SKM-1 treated with dmso at 0.1 percent for 144 hours (cell line): ENCODE results near the gene SFMBT2.

Source experiments
- DNase-seq: peaks from one replicate; lab custom pipeline; 2025; ENCODE audit not compliant: unreplicated experiment; lab: John Stamatoyannopoulos, UW

SFMBT2 gene

GRCh38 chr10:7274293-7274692, 136.5 kb downstream of the SFMBT2 start:
- no peak for DNase-seq

DNA sequence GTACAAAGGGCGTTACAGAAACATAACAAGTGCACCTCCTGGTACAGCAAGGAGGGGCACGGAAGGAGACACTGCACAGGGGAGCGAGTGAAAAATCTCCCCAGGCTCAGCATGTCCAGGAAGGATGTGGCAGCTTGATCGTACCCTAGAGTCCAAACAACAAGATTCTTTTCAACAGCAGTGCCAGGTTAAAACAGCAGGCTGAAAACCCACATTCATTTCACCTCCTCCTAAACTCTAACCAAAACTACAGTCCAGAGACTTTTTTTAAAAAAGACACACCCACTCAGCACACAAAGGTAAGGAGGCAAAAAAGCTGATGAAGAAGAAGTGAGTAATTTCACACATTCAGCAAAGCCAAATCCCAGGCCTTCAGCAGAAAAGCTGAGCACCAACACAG, 138.8 kb downstream of the SFMBT2 start:
- DNase-seq, result no peak

- no peak for DNase-seq
These were observed 140.8 kb downstream of the SFMBT2 start for GRCh38 chr10:7269988-7270387.

DNA sequence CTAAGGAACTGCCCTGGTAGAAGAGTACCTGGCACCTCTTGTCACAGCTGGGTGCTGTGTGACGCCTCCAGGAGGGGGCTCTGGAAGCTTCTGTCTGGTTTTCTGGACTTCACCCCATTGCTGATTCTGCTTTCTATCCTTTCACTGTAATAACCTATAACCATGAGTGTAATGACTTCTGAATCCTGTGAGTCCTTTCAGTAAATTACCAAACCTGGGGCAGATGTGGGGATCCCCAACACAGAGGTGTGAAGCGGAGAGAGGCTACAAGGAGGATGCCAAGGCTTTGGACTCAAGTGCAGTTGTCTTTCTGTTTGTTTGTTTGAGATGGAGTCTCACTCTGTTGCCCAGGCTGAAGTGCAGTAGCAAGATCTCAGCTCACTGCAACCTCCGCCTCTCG, 143.7 kb downstream of the SFMBT2 start:
- DNase-seq, result no peak

GRCh38 chr10:7265396-7266123, 145.3 kb downstream of the SFMBT2 start:
- no peak for DNase-seq

DNA sequence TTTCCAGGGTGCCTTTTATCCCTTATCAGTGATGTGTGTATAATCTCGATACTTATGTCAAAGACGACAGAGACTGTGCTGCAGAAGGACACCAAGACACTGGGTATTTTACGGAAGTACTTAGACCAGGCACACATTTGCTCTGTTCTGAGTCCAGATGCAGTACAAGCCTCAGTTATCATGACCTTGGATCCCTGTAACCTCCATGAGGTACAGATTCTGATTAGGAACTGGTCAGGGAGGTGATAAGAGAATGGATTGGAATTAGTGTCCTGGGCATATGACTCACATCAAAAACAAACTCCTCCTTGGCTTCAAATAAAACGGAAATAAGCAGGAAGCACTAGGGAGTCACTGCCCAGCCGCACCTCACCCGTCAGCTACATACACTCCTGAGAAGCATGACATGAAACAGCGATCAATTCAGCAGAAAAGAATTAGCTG, 146.5 kb downstream of the SFMBT2 start:
- no peak for DNase-seq

DNA sequence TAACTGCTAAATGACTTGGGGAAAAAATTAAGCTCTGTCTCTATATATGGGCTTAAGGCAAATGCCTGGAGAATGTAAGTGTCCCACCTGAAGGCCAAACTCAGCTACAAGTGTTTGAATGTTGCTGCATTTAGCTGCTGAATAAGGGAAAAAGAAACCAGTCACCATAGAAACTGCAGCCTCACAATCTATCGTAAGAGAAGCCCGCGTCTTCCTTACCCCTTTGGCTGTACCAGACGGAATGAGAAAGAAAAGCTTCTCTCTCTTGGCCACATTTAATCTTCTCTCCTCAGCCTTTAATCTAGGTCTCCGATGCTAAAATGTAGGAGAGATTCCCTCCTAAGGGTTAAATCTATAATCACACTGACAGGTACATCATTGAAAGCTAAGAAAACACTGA, 147.2 kb downstream of the SFMBT2 start:
- no peak for DNase-seq

DNA sequence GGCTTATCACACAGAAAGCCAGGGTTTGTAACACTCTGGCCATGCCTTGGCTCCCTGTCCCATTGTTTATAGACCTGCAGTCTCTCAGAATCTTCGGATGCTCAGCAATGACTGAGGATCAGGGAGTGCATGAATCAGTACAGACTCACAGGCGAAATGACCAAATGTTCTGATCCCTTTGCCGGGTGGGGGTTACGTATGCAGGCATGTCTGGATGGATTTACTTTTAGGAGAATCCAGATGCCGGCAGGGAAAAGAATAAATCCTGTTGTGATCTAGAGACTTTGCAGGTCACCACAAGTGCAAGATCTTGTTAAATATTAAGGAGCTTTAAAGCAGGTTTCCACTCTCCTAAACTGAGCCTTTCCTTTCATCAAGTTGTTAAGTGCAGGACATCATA, 149.5 kb downstream of the SFMBT2 start:
- no peak for DNase-seq

DNA sequence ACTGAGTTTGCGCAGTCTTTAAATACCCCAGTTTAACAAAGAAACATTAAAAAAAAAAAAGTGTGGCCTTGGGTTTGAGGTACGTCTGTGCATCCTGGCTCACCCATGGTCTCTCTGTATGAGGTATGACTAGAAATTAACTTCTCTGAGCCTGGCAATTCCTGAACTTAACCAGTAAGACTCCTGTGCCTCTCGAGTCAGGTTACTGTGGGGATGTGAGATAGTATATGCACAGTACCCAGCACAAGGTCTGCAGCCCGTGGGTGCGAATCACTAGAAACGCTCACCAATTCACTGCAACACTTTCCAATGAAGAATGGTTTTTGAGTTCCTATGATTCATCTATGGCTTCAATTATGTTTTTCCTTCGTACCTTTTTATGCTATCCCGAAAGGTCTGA, 149.9 kb downstream of the SFMBT2 start:
- DNase-seq, result no peak

GRCh38 chr10:7260412-7260900, 150.4 kb downstream of the SFMBT2 start:
- DNase-seq, result no peak

DNA sequence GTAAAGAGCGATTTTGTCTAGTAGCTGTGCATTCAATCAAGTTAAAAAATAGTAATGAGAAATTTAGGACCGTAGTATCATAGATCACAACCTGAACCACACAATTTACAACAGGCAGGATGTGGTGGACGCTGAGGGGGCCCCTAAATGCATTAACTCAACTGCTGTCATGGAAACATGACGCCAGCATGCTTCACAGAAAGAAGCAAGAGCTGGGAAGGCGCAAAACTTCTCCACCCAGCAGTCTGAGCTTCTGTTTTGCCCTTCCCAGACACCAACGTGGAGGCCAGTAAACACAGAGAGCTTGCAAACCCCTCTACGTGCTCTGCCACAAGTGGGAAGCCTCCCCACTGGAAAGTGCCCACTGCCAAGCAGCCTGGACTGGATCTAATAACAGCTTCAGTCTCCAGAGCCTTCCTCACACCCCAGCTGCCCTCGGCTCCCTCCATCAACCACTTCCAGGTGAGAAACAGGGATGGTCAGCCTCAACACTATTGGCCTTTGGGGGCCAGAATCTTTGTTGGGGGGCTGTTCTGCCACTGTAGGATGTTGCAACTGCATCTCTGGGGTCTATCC, 151.8 kb downstream of the SFMBT2 start:
- DNase-seq, result no peak

DNA sequence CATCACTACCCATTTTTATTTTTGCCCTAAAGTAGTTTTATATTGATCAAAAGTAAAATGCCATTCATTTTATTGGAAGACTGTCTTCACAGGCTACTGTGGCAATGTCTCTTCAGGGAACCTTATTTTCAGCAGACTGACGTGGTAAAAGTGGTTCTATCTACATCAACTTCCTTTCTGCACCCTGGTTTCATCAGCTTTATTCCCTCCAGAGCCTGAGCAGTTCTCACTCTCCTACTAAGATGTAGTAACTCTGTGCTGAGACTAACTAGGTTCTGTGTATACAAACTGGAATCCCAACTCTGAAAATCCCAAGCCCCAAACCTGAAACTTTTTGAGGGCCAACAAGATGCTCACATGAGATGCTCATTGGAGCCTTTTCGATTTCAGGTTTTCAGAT, 155.3 kb downstream of the SFMBT2 start:
- DNase-seq, result no peak

GRCh38 chr10:7251696-7252465, 159.0 kb downstream of the SFMBT2 start:
- DNase-seq, result no peak

- DNase-seq, result no peak
These were observed 160.6 kb downstream of the SFMBT2 start for GRCh38 chr10:7250236-7250635.

DNA sequence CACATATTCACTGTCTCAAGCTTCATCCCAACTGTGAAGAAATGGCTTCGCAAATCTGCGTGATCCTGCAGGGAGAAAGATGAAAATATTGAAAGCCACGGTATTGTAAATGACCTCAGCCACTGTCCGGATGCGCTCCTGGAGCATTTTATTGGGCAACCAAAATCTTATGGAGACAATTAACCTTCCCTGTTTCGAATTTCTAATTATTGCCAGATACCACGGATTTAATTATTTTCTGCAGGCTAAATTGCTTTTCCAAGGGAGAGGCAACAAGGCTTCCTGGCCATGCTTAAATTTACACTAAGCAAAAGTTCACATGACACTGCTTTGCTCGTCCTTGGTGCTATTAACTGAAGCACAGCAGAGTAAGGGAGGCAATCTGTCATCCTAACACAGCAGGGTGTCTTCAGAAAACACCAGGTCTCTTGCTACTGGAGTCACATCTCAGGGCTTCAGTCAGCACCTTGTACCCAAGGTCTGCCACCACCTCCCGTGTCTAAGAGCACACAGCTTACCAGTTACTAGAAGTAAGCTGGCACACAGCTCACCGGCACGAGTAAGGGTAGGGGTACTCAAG, 162.2 kb downstream of the SFMBT2 start:
- no peak for DNase-seq

DNA sequence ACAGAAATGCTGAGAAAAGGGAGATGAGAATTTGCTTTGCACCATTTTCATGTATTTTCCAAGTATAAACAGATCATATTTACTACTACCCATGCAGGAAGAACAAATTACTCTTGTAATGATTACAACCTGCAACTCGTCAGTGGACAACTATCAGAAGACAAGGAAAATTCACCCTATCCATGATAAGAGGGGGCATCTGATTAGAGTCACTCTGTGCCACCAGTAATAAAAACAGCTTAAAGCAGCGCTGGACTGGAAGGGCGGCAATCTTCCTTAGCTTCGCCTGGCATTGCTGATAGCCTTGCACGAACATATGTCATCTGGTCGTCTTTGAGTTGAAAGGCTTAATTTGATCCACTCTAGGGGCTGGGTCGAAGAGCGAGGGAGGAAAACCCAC, 162.7 kb downstream of the SFMBT2 start:
- no peak for DNase-seq

- no peak for DNase-seq
These were observed 165.3 kb downstream of the SFMBT2 start for GRCh38 chr10:7245505-7245904.

GRCh38 chr10:7243873-7244272, 167.0 kb downstream of the SFMBT2 start:
- DNase-seq, result no peak

DNA sequence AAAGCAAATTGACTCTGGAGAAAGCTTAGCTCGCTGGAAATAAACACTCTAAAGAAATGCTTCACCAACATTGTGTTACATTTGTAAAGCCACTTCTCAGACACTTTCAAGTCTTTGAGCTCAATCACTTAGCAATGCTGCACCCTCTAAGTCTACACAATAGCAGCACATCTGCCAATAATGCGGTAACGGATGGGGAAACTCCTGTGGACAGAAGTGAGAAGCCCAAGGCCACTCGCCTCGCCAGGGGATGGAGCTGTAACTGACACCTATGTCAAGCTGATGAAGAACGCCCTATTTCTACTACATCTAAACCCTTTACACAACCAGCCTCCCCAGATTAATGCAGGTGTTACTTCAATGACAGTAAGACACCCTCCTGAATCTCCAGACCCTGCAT, 167.7 kb downstream of the SFMBT2 start:
- DNase-seq, result no peak

DNA sequence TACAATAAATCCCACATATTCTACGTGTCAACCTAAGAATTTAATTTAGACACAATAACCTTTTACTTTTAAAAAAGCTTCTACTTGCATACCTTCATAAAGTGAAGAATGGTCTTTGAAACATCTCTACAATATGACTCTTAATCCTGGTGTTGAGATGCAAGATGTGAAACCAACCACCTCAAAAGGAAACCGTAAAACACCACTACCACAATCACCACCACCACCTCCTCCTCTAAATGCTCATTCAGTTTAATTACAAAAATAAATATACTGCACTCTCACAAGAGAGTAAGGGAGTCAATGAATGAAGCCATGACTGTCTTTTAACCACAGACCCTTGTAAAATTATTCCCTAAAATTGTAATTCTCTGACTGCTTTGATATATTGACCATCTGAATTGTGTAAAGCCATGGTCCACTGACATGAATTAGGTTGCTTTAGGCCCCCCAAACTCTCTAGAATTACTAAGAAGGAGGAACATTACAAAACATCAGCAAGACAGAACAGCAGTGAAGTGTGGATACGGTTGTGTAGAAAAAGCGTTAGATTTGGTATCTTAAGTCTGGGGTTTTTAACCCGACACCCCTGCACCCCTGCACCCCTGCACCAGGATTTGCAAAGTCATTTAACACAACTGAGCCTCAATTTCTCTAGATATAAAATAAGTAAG, 171.4 kb downstream of the SFMBT2 start:
- no peak for DNase-seq

DNA sequence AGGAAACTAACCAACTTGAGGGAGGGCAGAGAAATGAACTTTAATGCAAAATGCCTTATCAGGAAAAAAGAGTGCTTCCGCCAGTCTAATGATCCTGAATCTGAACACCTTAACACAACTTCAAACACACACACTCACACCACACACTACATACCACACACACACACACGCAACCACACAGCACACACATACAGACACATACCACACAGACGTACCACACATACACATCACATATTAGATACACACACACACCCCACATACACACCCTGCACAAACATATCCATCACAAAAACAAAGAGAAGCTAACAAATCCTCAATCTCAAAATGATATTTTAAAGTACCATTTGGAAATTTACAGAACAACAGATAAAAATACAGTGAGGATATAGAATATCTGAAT, 175.5 kb downstream of the SFMBT2 start:
- DNase-seq, result no peak
